ENCODE data around the gene LGALS3BP.
"Not testable (repeated sequence)": the region's sequence is repeated elsewhere in the genome, so short reads cannot be mapped to it uniquely, and the experiment has no call there.

LGALS3BP gene

DNA sequence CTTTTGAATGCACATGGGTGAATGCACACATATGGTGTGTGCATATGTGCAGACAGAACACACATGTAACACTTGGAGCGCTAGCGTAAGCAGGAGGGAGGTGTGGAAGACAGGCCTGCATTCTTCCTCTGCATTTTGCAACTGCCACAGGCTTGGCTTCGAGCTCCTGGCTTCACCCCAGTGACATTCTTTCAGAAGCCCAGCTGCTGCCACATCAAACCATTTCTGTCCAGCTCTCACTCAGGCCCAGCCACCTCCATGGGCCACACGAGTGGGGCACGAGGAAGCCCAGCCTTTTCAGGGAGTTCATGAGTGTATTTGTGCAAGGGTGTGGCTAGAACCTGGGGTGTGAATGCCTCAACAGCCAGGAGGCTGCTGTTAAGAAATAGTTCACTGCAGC lies 18.8 kb downstream of the LGALS3BP start:
- DNase-seq, result no peak

GRCh38 chr17:78959803-78960202 lies 19.9 kb downstream of the LGALS3BP start:
- no peak for DNase-seq

- no peak for DNase-seq
Observed at GRCh38 chr17:78958641-78959127, 21.0 kb downstream of the LGALS3BP start.

GRCh38 chr17:78957128-78957527 lies 22.6 kb downstream of the LGALS3BP start:
- no peak for DNase-seq

GRCh38 chr17:78956254-78956653 lies 23.5 kb downstream of the LGALS3BP start:
- DNase-seq, result no peak

- no peak for DNase-seq
Observed at GRCh38 chr17:78954684-78955083, 25.0 kb downstream of the LGALS3BP start.

DNA sequence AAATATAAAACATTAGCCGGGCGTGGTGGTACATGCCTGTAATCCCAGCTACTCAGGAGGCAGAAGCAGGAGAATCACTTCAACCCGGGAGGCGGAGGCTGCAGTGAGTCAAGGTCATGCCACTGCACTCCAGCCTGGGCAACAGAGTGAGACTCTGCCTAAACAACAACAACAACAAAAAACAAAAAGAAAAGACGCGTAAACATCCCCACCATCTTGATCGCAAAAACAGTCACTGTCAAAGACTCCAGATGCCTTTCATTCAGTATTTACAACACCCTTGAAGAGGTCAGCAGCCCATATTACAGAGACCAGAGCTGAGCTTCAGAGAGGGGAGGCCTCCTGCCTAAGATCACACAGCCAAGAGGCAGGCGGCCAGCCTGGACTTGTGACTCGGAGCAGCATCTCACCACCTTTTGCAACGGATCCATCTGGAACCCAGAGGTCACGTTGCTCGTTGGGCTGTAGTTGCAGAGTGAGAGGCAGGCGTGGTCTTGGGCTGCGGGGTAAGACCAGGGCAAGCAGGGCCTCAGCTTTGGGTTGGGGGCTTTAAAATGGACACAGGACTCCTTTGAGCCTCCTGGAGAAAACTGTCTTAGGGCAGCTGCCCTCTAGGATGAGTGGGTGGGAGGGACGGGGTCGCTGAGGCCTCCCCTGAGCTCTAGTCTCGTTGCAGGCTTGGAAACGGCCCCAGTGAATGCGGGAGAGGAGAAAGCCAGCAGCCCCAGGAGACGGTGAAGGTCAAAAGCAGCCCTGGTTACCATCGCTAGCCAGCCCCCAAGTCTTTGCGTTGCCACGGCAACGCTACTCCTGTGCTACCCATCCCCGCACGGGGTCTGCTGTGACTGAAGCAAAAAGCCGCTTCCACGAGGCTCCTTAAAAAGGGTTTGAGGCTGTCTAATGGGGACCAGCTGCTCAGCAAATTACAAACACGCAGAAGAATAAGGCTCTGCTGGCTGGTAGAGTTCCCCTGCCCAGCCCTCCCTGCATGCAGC lies 26.1 kb downstream of the LGALS3BP start:
- no peak for DNase-seq

DNA sequence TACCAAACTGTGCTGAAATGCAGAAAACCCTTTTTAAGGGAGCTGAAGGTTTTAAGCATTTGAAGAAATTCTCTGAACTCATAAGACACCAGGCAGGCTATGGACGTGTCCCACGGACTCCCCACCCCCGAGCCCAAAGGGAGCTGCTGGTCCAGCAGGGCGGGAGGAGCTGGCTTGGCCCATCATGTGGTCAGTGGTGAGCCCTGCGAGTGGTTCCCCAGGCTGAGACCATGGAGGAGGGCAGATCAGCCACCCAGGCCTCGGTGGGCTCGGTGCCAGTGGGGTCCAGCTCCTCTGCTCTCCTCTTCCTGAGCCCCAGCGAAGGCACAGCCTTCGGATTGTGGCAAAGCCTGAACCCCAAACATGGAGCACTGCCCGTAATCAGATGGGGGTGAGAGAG lies 27.0 kb downstream of the LGALS3BP start:
- no peak for DNase-seq

DNA sequence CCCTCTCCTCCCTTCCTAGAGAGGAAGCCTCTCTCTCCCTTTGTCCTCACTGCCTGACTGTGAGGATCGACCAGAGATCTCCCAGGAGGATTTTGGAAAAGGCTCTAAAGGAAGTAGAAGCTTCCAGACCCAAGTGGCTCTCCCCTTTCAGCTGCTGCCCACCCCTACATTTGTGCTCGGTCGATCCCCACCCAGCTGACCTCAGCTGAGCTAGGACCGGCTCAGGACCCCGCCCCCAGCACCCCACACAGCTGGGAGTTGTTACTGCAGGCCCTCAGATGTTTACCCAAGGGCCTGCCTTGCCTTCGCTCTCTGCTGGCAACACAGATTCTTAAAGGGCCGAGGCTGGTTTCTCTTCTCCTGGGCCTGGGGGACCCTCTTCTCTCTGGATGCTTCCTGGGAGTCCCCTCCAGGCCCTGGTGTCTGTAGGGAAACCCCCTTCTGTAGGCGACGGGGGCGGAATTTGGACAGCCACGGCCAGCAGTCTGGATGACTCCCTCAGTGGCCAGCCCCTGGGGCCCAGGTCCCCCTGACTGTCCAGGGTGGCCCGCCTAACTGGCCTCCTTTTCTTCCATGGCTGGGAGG lies 27.7 kb downstream of the LGALS3BP start:
- no peak for DNase-seq

DNA sequence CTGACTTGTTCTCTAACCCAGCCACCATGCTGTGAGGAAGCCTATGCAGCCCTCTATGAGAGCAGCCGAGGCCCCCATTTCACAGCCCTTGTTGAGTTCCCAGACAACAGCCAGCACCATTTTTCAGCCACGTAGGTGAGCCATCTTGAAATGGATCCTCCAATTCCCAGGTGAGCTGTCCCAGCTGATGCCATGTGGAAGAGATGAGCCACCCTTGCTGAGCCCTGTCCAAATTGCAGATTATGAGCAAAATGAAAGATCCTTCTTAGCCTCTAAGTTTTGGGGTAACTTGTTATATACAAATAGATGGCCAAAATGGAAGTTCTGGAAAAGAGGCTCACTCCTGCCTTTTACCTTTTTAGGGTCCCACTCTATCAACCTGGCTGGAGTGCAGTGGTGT lies 28.9 kb downstream of the LGALS3BP start:
- DNase-seq, result no peak

DNA sequence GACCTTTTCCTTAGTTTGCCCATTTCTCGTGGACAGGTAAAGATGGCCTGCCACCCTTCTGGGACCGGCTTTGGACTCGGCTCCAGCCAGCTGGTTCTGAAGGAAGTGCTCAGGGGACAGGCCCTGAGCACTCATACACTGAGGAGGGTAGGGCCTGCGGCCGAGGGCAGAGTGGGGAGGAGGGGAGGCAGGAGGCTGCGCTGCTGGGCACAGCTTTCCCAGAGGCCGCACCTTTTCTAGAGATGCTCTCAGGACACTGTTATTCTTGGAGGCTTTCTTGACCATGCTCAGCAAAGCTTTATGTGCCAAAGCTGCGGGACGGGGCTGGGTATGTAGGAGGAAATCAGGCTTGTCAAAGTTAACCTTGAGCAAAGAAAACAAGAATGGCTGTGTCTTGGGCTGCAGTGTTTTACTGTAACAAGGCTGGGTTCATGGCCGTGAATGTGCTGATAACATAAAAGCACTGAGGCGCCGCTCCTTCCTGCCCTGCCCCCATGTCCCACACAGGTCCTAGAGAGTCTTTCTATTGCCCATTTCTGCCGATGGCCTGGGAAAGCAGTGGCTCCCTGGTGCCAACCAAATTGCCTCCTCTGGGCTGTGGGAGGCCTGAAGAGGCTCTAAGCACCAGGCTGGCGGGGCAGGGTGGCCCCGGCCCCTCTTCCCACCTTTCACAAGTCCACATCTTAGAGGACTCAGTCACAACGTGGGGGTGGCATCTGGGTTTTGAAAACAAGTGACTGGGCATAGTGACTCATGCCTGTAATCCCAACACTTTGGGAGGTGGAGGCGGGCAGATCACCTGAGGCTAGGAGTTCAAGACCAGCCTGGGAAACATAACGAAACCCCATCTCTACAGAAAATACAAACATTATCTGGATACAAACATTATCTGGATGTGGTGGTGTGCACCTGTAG lies 32.2 kb downstream of the LGALS3BP start:
- no peak for DNase-seq

- DNase-seq, result no peak
Observed at GRCh38 chr17:78946631-78947030, 33.1 kb downstream of the LGALS3BP start.

GRCh38 chr17:78946131-78946530 lies 33.6 kb downstream of the LGALS3BP start:
- DNase-seq, result no peak

DNA sequence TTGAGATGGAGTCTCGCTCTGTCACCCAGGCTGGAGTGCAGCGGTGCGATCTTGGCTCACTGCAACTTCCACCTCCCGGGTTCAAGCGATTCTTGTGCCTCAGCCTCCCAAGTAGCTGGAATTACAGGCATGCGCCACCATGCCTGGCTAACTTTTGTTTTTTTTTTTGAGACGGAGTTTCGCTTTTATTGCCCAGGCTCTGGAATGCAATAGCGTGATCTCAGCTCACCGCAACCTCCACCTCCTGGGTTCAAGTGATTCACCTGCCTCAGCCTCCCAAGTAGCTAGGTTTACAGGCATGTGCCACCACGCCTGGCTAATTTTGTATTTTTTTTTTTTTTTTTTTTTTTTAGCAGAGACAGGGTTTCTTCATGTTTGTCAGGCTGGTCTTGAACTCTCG lies 34.3 kb downstream of the LGALS3BP start:
- not testable (repeated sequence) for DNase-seq

GRCh38 chr17:78944956-78945355 lies 34.8 kb downstream of the LGALS3BP start:
- no peak for DNase-seq

- DNase-seq, result no peak
Observed at GRCh38 chr17:78944026-78944425, 35.7 kb downstream of the LGALS3BP start.

DNA sequence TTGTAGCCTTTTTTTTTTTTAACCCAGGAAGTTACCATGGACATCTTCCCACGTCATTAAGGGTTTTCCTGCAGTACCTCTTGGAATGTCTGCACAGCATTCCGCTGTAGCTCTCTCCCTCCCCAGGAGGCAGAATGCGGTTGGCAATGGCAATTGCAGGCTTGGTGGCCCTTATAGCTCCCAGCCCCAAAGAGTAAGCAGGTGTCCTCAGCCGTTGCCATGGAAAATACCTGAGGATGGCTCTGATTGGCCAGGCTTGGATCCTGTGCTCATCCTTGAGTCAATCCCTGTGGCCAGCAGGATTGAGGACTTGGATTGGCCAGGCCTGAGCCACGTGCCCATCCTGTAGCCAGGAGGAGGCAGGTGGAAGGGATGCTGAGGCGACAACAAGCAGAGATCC lies 39.0 kb downstream of the LGALS3BP start:
- no peak for DNase-seq

DNA sequence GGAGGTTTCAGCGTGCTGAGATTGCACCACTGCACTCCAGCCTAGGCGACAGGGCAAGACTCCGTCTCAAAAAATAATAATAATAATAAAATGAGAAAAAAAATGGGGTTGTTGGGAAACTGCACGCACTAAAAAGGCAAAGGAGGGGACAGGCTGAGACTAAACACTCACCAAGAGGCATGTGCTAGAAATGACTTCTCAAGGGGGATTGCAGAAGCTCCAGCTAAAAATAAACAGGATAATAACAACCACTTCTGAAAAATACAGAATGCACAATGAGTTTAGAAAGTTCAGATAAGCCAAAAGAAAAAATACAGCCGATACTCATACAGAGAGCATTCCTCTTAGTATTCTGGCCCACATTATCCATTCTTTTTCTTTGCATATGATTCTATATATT lies 39.5 kb downstream of the LGALS3BP start:
- no peak for DNase-seq

- DNase-seq, result no peak
Observed at GRCh38 chr17:78939615-78940014, 40.1 kb downstream of the LGALS3BP start.

DNA sequence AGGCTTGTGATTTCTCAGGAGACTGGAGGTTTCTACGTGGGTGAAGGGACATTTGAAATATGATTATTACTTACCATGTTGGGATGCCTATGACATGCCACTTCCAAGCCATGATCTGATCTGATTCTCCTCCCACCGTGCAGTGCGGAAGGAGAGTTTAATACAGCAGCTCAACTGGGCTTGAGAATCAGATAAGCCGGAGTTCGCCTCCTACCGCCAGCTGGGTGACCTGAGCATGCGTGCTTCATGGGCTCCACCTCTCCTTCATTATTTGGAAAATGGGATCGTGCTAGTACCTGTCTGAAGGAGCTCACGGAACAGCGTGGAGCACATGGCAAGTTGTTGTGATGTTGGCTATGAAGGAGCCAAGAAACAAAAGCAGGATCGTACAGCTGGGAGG lies 42.2 kb downstream of the LGALS3BP start:
- DNase-seq, result no peak

DNA sequence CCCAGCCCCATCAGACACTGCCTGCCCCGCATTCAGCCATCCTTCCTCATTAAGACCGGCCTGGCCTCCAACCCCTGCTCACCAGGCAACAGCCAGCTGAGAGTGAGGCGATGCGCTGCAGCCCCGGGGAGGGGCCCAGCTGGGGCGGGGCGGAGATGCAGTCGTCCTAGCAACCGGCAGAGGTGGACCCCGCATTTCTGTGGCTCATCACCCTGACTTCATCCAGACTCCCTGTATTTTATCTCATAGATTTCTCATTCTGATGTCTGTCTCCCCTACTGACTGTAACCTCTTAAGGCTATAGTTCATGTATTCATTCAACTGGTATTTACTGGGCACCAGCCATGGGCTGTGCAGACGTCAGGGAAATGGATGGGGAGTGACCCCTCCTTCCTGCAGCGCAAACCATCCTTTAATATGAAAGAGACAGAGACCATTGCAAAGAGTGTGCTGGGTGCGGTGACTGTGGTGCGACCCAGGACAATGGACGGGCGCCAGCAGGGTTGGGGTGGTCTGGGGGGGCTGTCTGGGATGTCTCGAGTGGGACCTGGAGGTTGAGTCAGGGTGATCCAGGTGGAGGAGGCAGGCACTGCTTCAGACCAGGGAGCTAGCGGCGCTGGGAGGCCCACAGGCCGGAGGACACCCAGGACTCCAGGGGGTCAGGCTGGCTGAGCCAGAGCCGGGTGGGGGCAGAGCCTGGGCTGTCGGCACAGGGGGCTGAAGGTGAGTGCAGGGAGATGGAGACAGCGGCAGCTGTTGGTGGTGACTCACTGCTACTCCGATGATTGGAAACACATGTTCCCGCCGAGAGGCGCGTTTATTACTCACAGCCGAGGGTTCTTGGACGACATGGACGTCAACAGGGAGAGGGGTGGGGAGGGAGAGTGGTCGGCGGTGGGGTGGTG lies 44.1 kb downstream of the LGALS3BP start:
- no peak for DNase-seq
